Adrenal gland (tissue), 12 donors: ENCODE measurements around the gene PRR27. TPM values are rescaled to one million over a fixed set of nuclear protein-coding genes. Genes with fewer than 3 reads are reported as not detected.

Experiments used
- polyA plus RNA-seq, 3 donors: library from polyadenylated mRNA; stranded (reverse); fragments of 200-250 nt in 2 of 3; fragments of 350-450 nt in 1 of 3; fragmentation: Illumina TruSeq in 1 of 3; extraction: RNeasy Lipid Tissue Mini Kit (QIAGEN cat#74804) in 1 of 3; gene quantifications; one replicate each; pipeline ENCODE4 v1.2.3, GENCODE V29; 2013 to 2014
- total RNA-seq, 9 donors: library from RNA; depleted of rRNA in 4 of 9; stranded (reverse); fragments of >200 nt in 4 of 9; fragments of 120-200 nt in 1 of 9; fragmentation: NEBNext Ultra II Directional in 1 of 9; extraction: Animal tissue kit (Norgen Biotek cat#: 25700) in 1 of 9; gene quantifications; one replicate each; pipeline versions ENCODE4 v1.1.0 to v1.2.4, GENCODE V29; 2013 to 2023
- donor health status: healthy with polysubstance abuse.
- donor health status: Bipolar disorder and iron deficiency.
- donor health status: DM: yes; HTN: yes; CAD: no.
- donor health status: DM: no; HTN: no; CAD: no.
- donor health status: DM: no; HTN: no; CAD: no.
- donor health status: DM: yes; HTN: yes; CAD: no.

PRR27 gene
- total and polyA plus RNA-seq, 12 donors, result not detected

Other genes with a start within 250 kb of the PRR27 start
- gene CSN1S1, start 223.2 kb upstream of the PRR27 start, total RNA-seq, result not detected
- under 1 TPM in 1 of 3 donors, not detected in 2; 0.17 TPM for gene CSN1S1, start 223.2 kb upstream of the PRR27 start, polyA plus RNA-seq
- gene CSN2, start 188.5 kb upstream of the PRR27 start, total RNA-seq, result not detected
- gene CSN2, start 188.5 kb upstream of the PRR27 start, polyA plus RNA-seq, result not detected
- gene STATH, start 158.3 kb upstream of the PRR27 start, total RNA-seq, result not detected
- not detected for gene STATH, start 158.3 kb upstream of the PRR27 start, polyA plus RNA-seq
- not detected for gene HTN3, start 125.8 kb upstream of the PRR27 start, total RNA-seq
- under 1 TPM in 1 of 3 donors, not detected in 2; 0.57 TPM for gene HTN3, start 125.8 kb upstream of the PRR27 start, polyA plus RNA-seq
- gene HTN1, start 103.8 kb upstream of the PRR27 start, total RNA-seq, result not detected
- gene HTN1, start 103.8 kb upstream of the PRR27 start, polyA plus RNA-seq, result not detected
- 1 to 10 TPM in 1 of 9 donors, under 1 TPM in 4, not detected in 4; 0.17 to 1.9 (median 0.42) TPM for gene ODAM, start 41.5 kb downstream of the PRR27 start, total RNA-seq
- gene ODAM, start 41.5 kb downstream of the PRR27 start, polyA plus RNA-seq, result 1 to 10 TPM in 1 of 3 donors, under 1 TPM in 2; 0.48 to 2.9 (median 0.48) TPM
- not detected for gene FDCSP, start 71.9 kb downstream of the PRR27 start, total RNA-seq
- under 1 TPM in 1 of 3 donors, not detected in 2; 0.47 TPM for gene FDCSP, start 71.9 kb downstream of the PRR27 start, polyA plus RNA-seq
- gene CSN3, start 88.4 kb downstream of the PRR27 start, total RNA-seq, result not detected
- gene CSN3, start 88.4 kb downstream of the PRR27 start, polyA plus RNA-seq, result not detected
- not detected for gene CABS1, start 180.7 kb downstream of the PRR27 start, total RNA-seq
- not detected for gene CABS1, start 180.7 kb downstream of the PRR27 start, polyA plus RNA-seq
- gene SMR3A, start 206.5 kb downstream of the PRR27 start, total RNA-seq, result not detected
- gene SMR3A, start 206.5 kb downstream of the PRR27 start, polyA plus RNA-seq, result not detected
- gene SMR3B, start 228.9 kb downstream of the PRR27 start, total RNA-seq, result 1 to 10 TPM in 1 of 9 donors, under 1 TPM in 1, not detected in 7; 0.47 to 1.5 TPM
- 1 to 10 TPM in 1 of 3 donors, not detected in 2; 8.9 TPM for gene SMR3B, start 228.9 kb downstream of the PRR27 start, polyA plus RNA-seq
- gene OPRPN, start 243.7 kb downstream of the PRR27 start, total RNA-seq, result not detected
- gene OPRPN, start 243.7 kb downstream of the PRR27 start, polyA plus RNA-seq, result not detected